Mesenchymal stem cell (in vitro differentiated cells and primary cell): ENCODE measurements around the gene DNAH12.
A peak's percentile ranks its signal among the peaks of the same experiment; 100 is the strongest.

Experiments
- DNase-seq: peaks from one replicate; pipeline ENCODE4 v3.0.0-alpha.2; 2013
- H2AFZ ChIP-seq: one replicate; pipeline ENCODE4 v1.6.1; 2013; ENCODE audit warnings: low read depth, mild to moderate bottlenecking, control low read depth, inconsistent platforms, low read length, moderate library complexity
- H2AK5ac ChIP-seq: 2 replicates; pipeline ENCODE4 v1.6.1; 2013; ENCODE audit warnings: low read length, moderate library complexity, mild to moderate bottlenecking, inconsistent platforms; ENCODE audit not compliant: severe bottlenecking
- H2BK120ac ChIP-seq: one replicate; pipeline ENCODE4 v1.6.1; 2013; ENCODE audit warnings: low read depth, mild to moderate bottlenecking, inconsistent platforms, low read length, moderate library complexity
- H2BK12ac ChIP-seq, 2 experiments: one replicate each; pipeline ENCODE4 v1.6.1; 2013; ENCODE audit warnings: inconsistent platforms in 2 of 2, low read length in 2 of 2, mild to moderate bottlenecking in 2 of 2, moderate library complexity in 2 of 2, control low read depth in 1 of 2
- H2BK15ac ChIP-seq: one replicate; pipeline ENCODE4 v1.6.1; 2013; ENCODE audit warnings: mild to moderate bottlenecking, low read depth, inconsistent platforms; ENCODE audit not compliant: poor library complexity, severe bottlenecking
- H2BK5ac ChIP-seq: 2 replicates; pipeline ENCODE4 v1.6.1; 2013; ENCODE audit warnings: low read depth, mild to moderate bottlenecking, low read length, control low read depth, inconsistent platforms; ENCODE audit not compliant: poor library complexity, severe bottlenecking
- H3K14ac ChIP-seq, 2 experiments: one replicate each; pipeline ENCODE4 v1.6.1; 2013; ENCODE audit warnings: inconsistent platforms in 2 of 2, low read length in 2 of 2, control low read depth in 1 of 2, mild to moderate bottlenecking in 1 of 2, moderate library complexity in 1 of 2
- H3K18ac ChIP-seq, 2 experiments: one replicate each; pipeline ENCODE4 v1.6.1; 2013; ENCODE audit warnings: inconsistent platforms in 2 of 2, low read length in 2 of 2, control low read depth in 1 of 2, low read depth in 1 of 2, mild to moderate bottlenecking in 1 of 2
- H3K23ac ChIP-seq, 2 experiments: one replicate each; pipeline ENCODE4 v1.6.1; 2013; ENCODE audit warnings: inconsistent platforms in 2 of 2, low read length in 2 of 2, mild to moderate bottlenecking in 2 of 2, moderate library complexity in 2 of 2, control low read depth in 1 of 2
- H3K27ac ChIP-seq: 2 replicates; pipeline ENCODE4 v1.5.1; 2013; ENCODE audit warnings: mild to moderate bottlenecking, moderate library complexity, low read length, control low read depth, inconsistent platforms; ENCODE audit not compliant: poor library complexity, severe bottlenecking
- H3K27me3 ChIP-seq, 2 experiments: 2 replicates each; pipeline versions ENCODE4 v1.6.1 to v1.7.0; 2013; ENCODE audit warnings: low read length in 2 of 2, mild to moderate bottlenecking in 2 of 2, moderate library complexity in 2 of 2, control low read depth in 1 of 2, inconsistent platforms in 1 of 2; ENCODE audit not compliant: control insufficient read depth in 1 of 2, insufficient read depth in 1 of 2
- H3K36me3 ChIP-seq, 2 experiments: 2 replicates each; pipeline versions ENCODE4 v1.6.1 to v1.7.0; 2013; ENCODE audit warnings: low read length in 2 of 2, control low read depth in 1 of 2, inconsistent platforms in 1 of 2, low read depth in 1 of 2, mild to moderate bottlenecking in 1 of 2; ENCODE audit not compliant: insufficient read depth in 2 of 2, control insufficient read depth in 1 of 2
- H3K4ac ChIP-seq, 2 experiments: one replicate each; pipeline ENCODE4 v1.6.1; 2013; ENCODE audit warnings: inconsistent platforms in 2 of 2, low read length in 2 of 2, mild to moderate bottlenecking in 2 of 2, moderate library complexity in 2 of 2, control low read depth in 1 of 2, low read depth in 1 of 2
- H3K4me1 ChIP-seq: 2 replicates; pipeline ENCODE4 v1.6.1; 2013; ENCODE audit warnings: low read depth, low read length, control low read depth; ENCODE audit not compliant: control insufficient read depth, insufficient read depth
- H3K4me2 ChIP-seq: 2 replicates; pipeline ENCODE4 v1.6.1; 2013; ENCODE audit warnings: low read length, mild to moderate bottlenecking, inconsistent platforms; ENCODE audit not compliant: poor library complexity, severe bottlenecking
- H3K4me3 ChIP-seq, 2 experiments: 2 replicates each; pipeline versions ENCODE4 v1.5.1 to v1.7.0; 2013; ENCODE audit warnings: low read length in 2 of 2, mild to moderate bottlenecking in 2 of 2, control low read depth in 1 of 2, low read depth in 1 of 2; ENCODE audit not compliant: insufficient read depth in 1 of 2
- H3K79me1 ChIP-seq: replicated peaks from 2 replicates; pipeline ENCODE4 v1.6.1; 2013; ENCODE audit warnings: mild to moderate bottlenecking, control low read depth, low read length, inconsistent platforms; ENCODE audit not compliant: poor library complexity, severe bottlenecking
- H3K9ac ChIP-seq: 2 replicates; pipeline ENCODE4 v1.7.0; 2013; ENCODE audit warnings: mild to moderate bottlenecking, low read length, moderate library complexity
- H3K9me3 ChIP-seq: 2 replicates; pipeline ENCODE4 v1.7.0; 2013; ENCODE audit warnings: mild to moderate bottlenecking, low read length; ENCODE audit not compliant: control insufficient read depth
- H4K8ac ChIP-seq: one replicate; pipeline ENCODE4 v1.6.1; 2013; ENCODE audit warnings: inconsistent platforms, mild to moderate bottlenecking, low read length, moderate library complexity
- H4K91ac ChIP-seq: one replicate; pipeline ENCODE4 v1.6.1; 2013; ENCODE audit warnings: mild to moderate bottlenecking, low read length, inconsistent platforms
- WGBS: methylation state at CpG from one replicate; pipeline ENCODE4 v1.1.7; 2013; ENCODE audit warnings: mixed read lengths; 5-methylcytosine and 5-hydroxymethylcytosine counted together

DNAH12 gene

GRCh38 chr3:57257678-57258077 is 286.5 kb downstream of the DNAH12 start:
- H2BK12ac ChIP-seq: no peak overlapping the region
- no peak overlapping the region for H3K18ac ChIP-seq
- H2BK120ac ChIP-seq: no peak overlapping the region
- no peak overlapping the region for H3K4ac ChIP-seq
- no peak overlapping the region for H3K4me2 ChIP-seq
- H2BK5ac ChIP-seq: no peak overlapping the region
- H2BK15ac ChIP-seq: no peak overlapping the region
- H3K14ac ChIP-seq: no peak overlapping the region
- H3K23ac ChIP-seq: no peak overlapping the region
- H3K79me1 ChIP-seq: peaks cover 3% of the 10 kb centered on the region
- no peak overlapping the region for H3K27ac ChIP-seq
- H2AK5ac ChIP-seq: no peak overlapping the region
- no peak overlapping the region for H4K91ac ChIP-seq
- DNase-seq: no peak
- no peak overlapping the region for H4K8ac ChIP-seq
- H3K36me3 ChIP-seq: peaks cover 9 to 75% of the 10 kb centered on the region in 2 experiments
- no peak overlapping the region for H3K9ac ChIP-seq
- no peak overlapping the region for H2AFZ ChIP-seq
- no peaks in the 10 kb centered on the region for H3K9me3 ChIP-seq
- H3K4me1 ChIP-seq: no peaks in the 10 kb centered on the region
- no peaks in the 10 kb centered on the region for H3K27me3 ChIP-seq
- no peak overlapping the region for H3K4me3 ChIP-seq

- H3K4me3 ChIP-seq: no peak overlapping the region
- DNase-seq: no peak
- H2AK5ac ChIP-seq: no peak overlapping the region
- no peak overlapping the region for H2BK12ac ChIP-seq
- H4K8ac ChIP-seq: no peak overlapping the region
- no peak overlapping the region for H3K9ac ChIP-seq
- H2BK15ac ChIP-seq: no peak overlapping the region
- no peak overlapping the region for H3K4me2 ChIP-seq
- H2AFZ ChIP-seq: no peak overlapping the region
- H3K23ac ChIP-seq: no peak overlapping the region
- 53% methylated on average over 3 of the region's 3 CpGs for WGBS
- H3K4ac ChIP-seq: no peak overlapping the region
- no peak overlapping the region for H2BK120ac ChIP-seq
- H2BK5ac ChIP-seq: no peak overlapping the region
- no peak overlapping the region for H3K14ac ChIP-seq
- peaks cover 9 to 79% of the 10 kb centered on the region in 2 experiments for H3K36me3 ChIP-seq
- no peak overlapping the region for H3K27ac ChIP-seq
- no peak overlapping the region for H4K91ac ChIP-seq
- no peak overlapping the region for H3K18ac ChIP-seq
- peaks cover 3% of the 10 kb centered on the region for H3K79me1 ChIP-seq
- no peaks in the 10 kb centered on the region for H3K4me1 ChIP-seq
- H3K27me3 ChIP-seq: no peaks in the 10 kb centered on the region
- no peaks in the 10 kb centered on the region for H3K9me3 ChIP-seq
These were observed 287.3 kb downstream of the DNAH12 start for GRCh38 chr3:57256844-57257243.

GRCh38 chr3:57252404-57252803 is 291.7 kb downstream of the DNAH12 start:
- Histone ChIP-seq H3K14ac (no peak overlapping the region), H3K4me2 (no peak overlapping the region), H3K18ac (no peak overlapping the region), H2BK15ac (no peak overlapping the region), H3K23ac (no peak overlapping the region), H3K4me3 (no peak overlapping the region), H2BK5ac (no peak overlapping the region), H4K8ac (no peak overlapping the region), H2AK5ac (no peak overlapping the region), H2AFZ (no peak overlapping the region), H3K4ac (no peak overlapping the region), H2BK12ac (no peak overlapping the region), H4K91ac (no peak overlapping the region), H3K4me1 (no peaks in the 10 kb centered on the region), H3K9ac (no peak overlapping the region), H3K36me3 (peaks cover 3 to 73% of the 10 kb centered on the region in 2 experiments), H2BK120ac (no peak overlapping the region), H3K27me3 (no peaks in the 10 kb centered on the region), H3K79me1 (peaks cover 3% of the 10 kb centered on the region), H3K9me3 (no peaks in the 10 kb centered on the region), H3K27ac (no peak overlapping the region)
- no CpG with 5 or more reads among the region's 1 CpG for WGBS
- DNase-seq: peak; percentile 22

GRCh38 chr3:57244946-57245345 is 299.2 kb downstream of the DNAH12 start:
- Histone ChIP-seq H3K79me1 (peaks cover 5% of the 10 kb centered on the region), H3K9ac (no peak overlapping the region), H3K4me1 (no peaks in the 10 kb centered on the region), H4K8ac (no peak overlapping the region), H2BK5ac (no peak overlapping the region), H3K14ac (no peak overlapping the region), H2BK15ac (no peak overlapping the region), H3K36me3 (peaks cover 6 to 100% of the 10 kb centered on the region in 2 experiments), H3K4me3 (no peak overlapping the region), H3K27ac (no peak overlapping the region), H3K27me3 (no peaks in the 10 kb centered on the region), H3K9me3 (no peaks in the 10 kb centered on the region), H2AK5ac (no peak overlapping the region), H3K4ac (no peak overlapping the region), H2BK120ac (no peak overlapping the region), H3K18ac (no peak overlapping the region), H4K91ac (no peak overlapping the region), H3K4me2 (no peak overlapping the region), H2BK12ac (no peak overlapping the region), H3K23ac (no peak overlapping the region), H2AFZ (no peak overlapping the region)
- whole genome bisulfite sequencing: 83% methylated on average over 1 of the region's 2 CpGs
- DNase-seq: no peak
